Lung (tissue), 12 donors: Measurements from ENCODE around the gene HMG20B. TPM values are rescaled to one million over a fixed set of nuclear protein-coding genes. Genes with fewer than 3 reads are reported as not detected.

Experiments used
- ATAC-seq: fragments of 200-7000 bp; cut with Tn5 transposase; one replicate; pipeline ENCODE4 v1.9.1; 2020; ENCODE audit warnings: moderate number of reproducible peaks; ENCODE audit not compliant: insufficient read depth, low FRiP score
- DNase-seq, 3 donors: peaks; one replicate each; pipeline ENCODE4 v3.0.0-alpha.2; 2013 to 2017
- H3K27ac ChIP-seq, 2 donors: one replicate each; pipeline ENCODE4 v1.5.1; 2013; ENCODE audit warnings: mild to moderate bottlenecking in 2 of 2, moderate library complexity in 2 of 2, control low read depth in 1 of 2, inconsistent platforms in 1 of 2, low read depth in 1 of 2, low read length in 1 of 2
- H3K27me3 ChIP-seq, 3 donors: one replicate each; pipeline ENCODE4 v1.5.1; 2013; ENCODE audit warnings: low read length in 2 of 3; ENCODE audit not compliant: control insufficient read depth in 3 of 3, insufficient read depth in 3 of 3
- H3K36me3 ChIP-seq, 4 donors: one replicate each; pipeline ENCODE4 v1.5.1; 2013; ENCODE audit warnings: low read length in 4 of 4, mild to moderate bottlenecking in 1 of 4, moderate library complexity in 1 of 4; ENCODE audit not compliant: control insufficient read depth in 4 of 4, insufficient read depth in 4 of 4
- H3K4me1 ChIP-seq, 5 donors: one replicate each; pipeline ENCODE4 v1.5.1; 2013; ENCODE audit warnings: low read length in 5 of 5, mild to moderate bottlenecking in 2 of 5, moderate library complexity in 1 of 5; ENCODE audit not compliant: control insufficient read depth in 5 of 5, insufficient read depth in 5 of 5
- H3K4me3 ChIP-seq: one replicate; pipeline ENCODE4 v1.5.1; 2013; ENCODE audit warnings: mild to moderate bottlenecking, control low read depth, moderate library complexity
- H3K9ac ChIP-seq, 2 donors: one replicate each; pipeline ENCODE4 v1.5.1; 2013; ENCODE audit warnings: low read length in 2 of 2, control low read depth in 1 of 2; ENCODE audit not compliant: insufficient read depth in 1 of 2
- H3K9me3 ChIP-seq, 4 donors: one replicate each; pipeline ENCODE4 v1.5.1; 2013; ENCODE audit warnings: low read length in 3 of 4, mild to moderate bottlenecking in 1 of 4, moderate library complexity in 1 of 4; ENCODE audit not compliant: control insufficient read depth in 4 of 4, insufficient read depth in 3 of 4
- WGBS, 2 donors: extraction: QIAGEN DNeasy Blood & Tissue Kit; methylation state at CpG; one replicate each; pipeline ENCODE4 v1.1.7; 2013; 5-methylcytosine and 5-hydroxymethylcytosine counted together
- polyA plus RNA-seq, 2 donors: library from polyadenylated mRNA; stranded (reverse); fragments of 200-250 nt; gene quantifications; one replicate each; pipeline ENCODE4 v1.2.1, GENCODE V29; 2013
- total RNA-seq, 2 donors: library from RNA; depleted of rRNA in 1 of 2; stranded (reverse); fragments of >200 nt in 1 of 2; gene quantifications; one replicate each; pipeline ENCODE4 v1.2.1, GENCODE V29; 2014 to 2021
- TF ChIP-seq, protein P1 (sequence below): IDR thresholded peaks from 2 replicates; pipeline ENCODE4 v1.5.1; 2012; ENCODE audit warnings: mild to moderate bottlenecking; ENCODE audit errors: control extremely low read depth, extremely low read depth
- donor health status: control.
- donor health status: control.
- donor health status: Bipolar disorder and iron deficiency.
- donor health status: healthy.
- donor health status: DM: yes; HTN: yes; CAD: no.

Gene HMG20B
- total and polyA plus RNA-seq, 4 donors: 51.1 to 93.4 (median 75.8) TPM

DNA sequence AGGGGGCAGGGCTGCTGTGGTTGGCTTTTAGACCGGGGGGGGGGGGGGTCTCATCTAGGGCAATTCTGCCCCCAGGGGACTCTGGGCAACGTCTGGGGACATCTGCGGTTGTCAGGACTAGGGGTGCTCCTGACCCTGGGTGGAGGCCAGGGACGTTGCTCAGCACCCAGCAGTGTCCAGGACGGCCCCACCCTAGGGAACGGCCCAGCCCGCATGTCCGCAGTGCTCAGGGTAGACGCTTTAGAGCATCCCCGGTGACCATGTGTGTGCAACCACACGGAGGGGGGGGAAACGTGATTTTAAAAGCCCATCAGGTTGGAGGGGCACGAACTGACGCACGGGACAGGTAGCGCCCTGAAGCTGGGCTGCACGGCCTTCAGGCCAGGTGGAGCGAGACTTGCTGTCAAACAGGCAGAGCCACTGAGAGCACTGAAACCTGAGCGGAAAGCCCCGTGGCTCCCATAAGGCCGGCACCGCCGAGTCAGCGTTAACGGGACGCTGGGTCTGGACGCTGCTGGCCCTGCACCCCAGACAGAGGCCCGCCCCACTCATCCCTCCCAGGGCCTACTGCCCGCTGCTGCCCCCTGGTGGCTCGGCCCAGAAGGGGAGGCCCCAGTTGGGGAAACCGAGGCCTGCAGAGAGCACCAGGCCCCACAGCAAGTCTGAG, 45.5 kb downstream of the HMG20B start:
- Histone ChIP-seq H3K4me3 (no peak overlapping the region), H3K9me3 (no peaks in the 10 kb centered on the region), H3K27ac (no peak overlapping the region), H3K9ac (no peak overlapping the region), H3K4me1 (peaks cover 0 to 17% (median 7%) of the 10 kb centered on the region in 5 donors), H3K27me3 (no peaks in the 10 kb centered on the region), H3K36me3 (peaks cover 0 to 57% (median 8%) of the 10 kb centered on the region in 4 donors)
- WGBS, 2 donors: 49 to 60% methylated on average over 30 to 31 of the region's 31 CpGs
- ATAC-seq: peak; percentile 63
- DNase-seq: peak; percentile 59 to 80 (median 75)
- TF ChIP-seq, protein P1, sequence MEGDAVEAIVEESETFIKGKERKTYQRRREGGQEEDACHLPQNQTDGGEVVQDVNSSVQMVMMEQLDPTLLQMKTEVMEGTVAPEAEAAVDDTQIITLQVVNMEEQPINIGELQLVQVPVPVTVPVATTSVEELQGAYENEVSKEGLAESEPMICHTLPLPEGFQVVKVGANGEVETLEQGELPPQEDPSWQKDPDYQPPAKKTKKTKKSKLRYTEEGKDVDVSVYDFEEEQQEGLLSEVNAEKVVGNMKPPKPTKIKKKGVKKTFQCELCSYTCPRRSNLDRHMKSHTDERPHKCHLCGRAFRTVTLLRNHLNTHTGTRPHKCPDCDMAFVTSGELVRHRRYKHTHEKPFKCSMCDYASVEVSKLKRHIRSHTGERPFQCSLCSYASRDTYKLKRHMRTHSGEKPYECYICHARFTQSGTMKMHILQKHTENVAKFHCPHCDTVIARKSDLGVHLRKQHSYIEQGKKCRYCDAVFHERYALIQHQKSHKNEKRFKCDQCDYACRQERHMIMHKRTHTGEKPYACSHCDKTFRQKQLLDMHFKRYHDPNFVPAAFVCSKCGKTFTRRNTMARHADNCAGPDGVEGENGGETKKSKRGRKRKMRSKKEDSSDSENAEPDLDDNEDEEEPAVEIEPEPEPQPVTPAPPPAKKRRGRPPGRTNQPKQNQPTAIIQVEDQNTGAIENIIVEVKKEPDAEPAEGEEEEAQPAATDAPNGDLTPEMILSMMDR: peak; percentile 54

DNA sequence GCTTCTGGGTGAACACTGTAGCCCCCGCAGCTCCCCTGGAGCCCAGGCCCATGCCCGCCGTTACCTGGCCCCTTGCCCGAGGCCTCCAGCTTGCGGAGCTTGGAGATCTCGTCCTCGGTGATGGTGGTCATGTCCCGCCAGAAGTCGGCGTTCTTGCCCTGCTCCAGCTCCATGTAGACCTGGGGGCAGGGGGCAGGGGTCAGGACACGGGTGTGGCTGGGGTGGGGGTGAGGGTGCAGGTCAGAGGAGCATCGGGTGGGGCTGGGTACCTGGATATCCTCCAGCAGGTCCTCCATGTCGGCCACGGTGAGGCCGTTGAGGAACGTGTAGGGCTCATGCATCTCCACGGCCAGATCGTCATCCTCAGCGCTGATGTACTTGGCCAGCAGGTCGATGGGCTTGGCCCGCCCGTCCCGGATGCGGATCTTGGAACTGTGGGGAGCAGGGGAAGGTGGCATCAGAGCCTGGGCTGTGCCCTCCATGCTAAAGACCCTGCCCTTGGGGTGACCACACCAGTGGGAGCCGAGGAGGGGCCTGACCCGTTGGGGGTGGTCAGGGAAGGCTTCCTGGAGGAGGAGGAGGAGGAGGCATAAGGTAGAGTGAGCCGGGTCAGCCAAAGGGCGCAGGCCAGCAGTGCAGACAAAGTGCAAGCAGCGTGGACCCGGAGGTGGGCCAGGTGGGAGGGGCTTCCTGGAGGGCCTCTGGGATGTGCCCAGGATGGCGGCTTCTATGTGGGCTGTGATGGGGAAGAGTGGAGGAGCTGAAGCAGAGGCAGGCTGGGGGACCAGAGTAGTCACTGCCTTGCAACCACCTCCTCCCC, 46.3 kb downstream of the HMG20B start:
- TF ChIP-seq, protein P1: no peak
- peaks cover 0 to 56% (median 8%) of the 10 kb centered on the region in 4 donors for H3K36me3 ChIP-seq
- DNase-seq (no peak), ATAC-seq (no peak)
- H3K9ac ChIP-seq: no peak overlapping the region
- no peaks in the 10 kb centered on the region for H3K9me3 ChIP-seq
- peaks cover 0 to 10% (median 3%) of the 10 kb centered on the region in 5 donors for H3K4me1 ChIP-seq
- WGBS, 2 donors: 90 to 91% methylated on average over 30 to 31 of the region's 31 CpGs
- H3K4me3 ChIP-seq: no peak overlapping the region
- no peak overlapping the region for H3K27ac ChIP-seq
- H3K27me3 ChIP-seq: no peaks in the 10 kb centered on the region

DNA sequence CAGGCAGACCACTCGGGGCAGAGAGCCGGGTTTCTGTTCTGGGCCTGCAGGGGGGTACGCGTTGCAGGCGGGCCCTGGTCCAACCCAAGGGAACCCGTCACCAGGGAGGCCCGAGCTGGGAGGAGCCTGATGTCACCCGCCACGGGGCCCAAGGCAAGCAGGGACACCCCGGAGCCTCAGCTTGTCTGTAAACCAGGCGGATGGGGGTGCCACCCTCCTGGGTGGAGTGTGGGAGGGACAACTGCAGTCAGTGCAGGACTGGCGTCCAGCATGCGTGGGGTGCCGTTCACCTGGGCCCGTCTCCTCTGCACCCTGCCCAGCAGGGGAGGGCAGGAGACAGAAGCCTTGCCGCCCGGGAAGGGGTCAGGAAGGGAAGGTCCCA, 46.9 kb downstream of the HMG20B start:
- 90 to 94% methylated on average over 15 to 17 of the region's 17 CpGs for WGBS, 2 donors
- no peaks in the 10 kb centered on the region for H3K9me3 ChIP-seq
- no peak overlapping the region for H3K9ac ChIP-seq
- DNase-seq: no peak
- H3K36me3 ChIP-seq: peaks cover 0 to 51% (median 8%) of the 10 kb centered on the region in 4 donors
- no peak for ATAC-seq
- no peaks in the 10 kb centered on the region for H3K27me3 ChIP-seq
- H3K4me3 ChIP-seq: no peak overlapping the region
- no peak overlapping the region for H3K27ac ChIP-seq
- TF ChIP-seq, protein P1: no peak
- H3K4me1 ChIP-seq: peaks cover 0 to 11% (median 3%) of the 10 kb centered on the region in 5 donors
